Keratinocyte (primary cell): ENCODE measurements around the gene GMEB2. TPM values are rescaled to one million over a fixed set of nuclear protein-coding genes. Genes with fewer than 3 reads are reported as not detected.

ENCODE experiments used
- DNase-seq: peaks from one replicate; pipeline ENCODE4 v3.0.0-alpha.2; 2011; ENCODE audit warnings: low read depth, missing footprints, low spot score
- FAIRE-seq: peaks from 2 replicates; lab custom pipeline; 2011; peaks lifted over from hg19 to GRCh38; lab: Jason Lieb, UNC
- H2AFZ ChIP-seq: 2 replicates; pipeline ENCODE4 v1.6.0; 2012; ENCODE audit warnings: low read length, control low read depth, inconsistent platforms; ENCODE audit not compliant: control insufficient read depth
- H3K27ac ChIP-seq: 2 replicates; pipeline ENCODE4 v1.5.1; 2011; ENCODE audit warnings: low read length; ENCODE audit not compliant: control insufficient read depth, insufficient read depth
- H3K27me3 ChIP-seq: 3 replicates; pipeline ENCODE4 v1.6.0; 2011; ENCODE audit warnings: low read length; ENCODE audit not compliant: control insufficient read depth, insufficient read depth; ENCODE audit errors: extremely low read depth
- H3K36me3 ChIP-seq, 2 experiments: 2 replicates in 1 of 2; 3 replicates in 1 of 2; pipeline ENCODE4 v1.5.1; 2011; ENCODE audit warnings: low read length in 2 of 2, mild to moderate bottlenecking in 1 of 2; ENCODE audit not compliant: control insufficient read depth in 2 of 2, insufficient read depth in 2 of 2; ENCODE audit errors: extremely low read depth in 1 of 2
- H3K4me1 ChIP-seq: 3 replicates; pipeline ENCODE4 v1.5.1; 2011; ENCODE audit warnings: low read length; ENCODE audit not compliant: control insufficient read depth, insufficient read depth; ENCODE audit errors: extremely low read depth
- H3K4me2 ChIP-seq: 3 replicates; pipeline ENCODE4 v1.6.0; 2011; ENCODE audit warnings: low read depth, low read length; ENCODE audit not compliant: control insufficient read depth, insufficient read depth; ENCODE audit errors: extremely low read depth
- H3K4me3 ChIP-seq, 3 experiments: fragments of 200-600 bp in 1 of 3; sonication (generic) in 1 of 3; 2 replicates in 2 of 3; 3 replicates in 1 of 3; pipeline ENCODE4 v1.5.1; 2011 to 2016; ENCODE audit warnings: low read length in 3 of 3, mild to moderate bottlenecking in 3 of 3, control low read depth in 2 of 3, inconsistent platforms in 1 of 3, low read depth in 1 of 3, mixed read lengths in 1 of 3, mixed run types in 1 of 3, moderate library complexity in 1 of 3; ENCODE audit not compliant: control insufficient read depth in 2 of 3, insufficient read depth in 2 of 3; ENCODE audit errors: extremely low read depth in 1 of 3
- H3K79me2 ChIP-seq: 2 replicates; pipeline ENCODE4 v1.6.0; 2012; ENCODE audit warnings: low read length; ENCODE audit not compliant: control insufficient read depth, insufficient read depth
- H3K9ac ChIP-seq: 3 replicates; pipeline ENCODE4 v1.6.0; 2011; ENCODE audit warnings: low read length; ENCODE audit not compliant: control insufficient read depth, insufficient read depth; ENCODE audit errors: extremely low read depth
- H3K9me1 ChIP-seq: 3 replicates; pipeline ENCODE4 v1.6.0; 2011; ENCODE audit warnings: low read length; ENCODE audit not compliant: control insufficient read depth, insufficient read depth; ENCODE audit errors: extremely low read depth
- H3K9me3 ChIP-seq: 2 replicates; pipeline ENCODE4 v1.5.1; 2012; ENCODE audit warnings: low read depth, low read length; ENCODE audit not compliant: control insufficient read depth
- H4K20me1 ChIP-seq: 3 replicates; pipeline ENCODE4 v1.6.0; 2011; ENCODE audit warnings: low read length; ENCODE audit not compliant: control insufficient read depth, insufficient read depth; ENCODE audit errors: extremely low read depth
- EZH2 ChIP-seq: IDR thresholded peaks from one replicate; pipeline ENCODE4 v1.6.1; 2012; ENCODE audit warnings: inconsistent platforms, mild to moderate bottlenecking, low read length, moderate library complexity
- dilution Hi-C: fragments of 300-500 bp; cut with MboI; formaldehyde crosslinking; loops from one replicate; pipeline ENCODE4 v1.7.0; 2020; ENCODE audit warnings: low sequenced_read_pairs; ENCODE audit not compliant: extremely low pct_ligation_motif_present
- polyA plus RNA-seq, 5 experiments: library from polyadenylated mRNA; depleted of rRNA in 3 of 5; stranded (reverse) in 3 of 5; stranded (forward) in 1 of 5; unstranded in 1 of 5; fragments of >200 nt; gene quantifications; 1 replicate in 1 of 5; 2 replicates in 3 of 5; 3 replicates in 1 of 5; pipeline versions ENCODE4 v1.2.1 to v1.2.3, GENCODE V29; 2011 to 2012; ENCODE audit warnings: missing spikeins in 2 of 5, low read depth in 1 of 5, low replicate concordance in 1 of 5
- TF ChIP-seq, protein P1 (sequence below), 3 experiments: IDR thresholded peaks in 1 of 3; conservative IDR thresholded peaks in 1 of 3; optimal IDR thresholded peaks in 1 of 3; 2 replicates in 2 of 3; 3 replicates in 1 of 3; pipeline versions ENCODE3 to v1.5.1; 2011; ENCODE audit warnings: low read length in 3 of 3, mild to moderate bottlenecking in 3 of 3, moderate library complexity in 2 of 3, control low read depth in 1 of 3, inconsistent platforms in 1 of 3; ENCODE audit not compliant: insufficient read depth in 2 of 3; ENCODE audit errors: extremely low read depth in 1 of 3

The GMEB2 gene
- polyA plus RNA-seq, 1 donor (not counting 4 experiments of a cell fraction or from before 2014, with no cell fraction given): 5.1 TPM

- peaks cover 51% of the 10 kb centered on the region for H3K79me2 ChIP-seq
- TF ChIP-seq, protein P1, sequence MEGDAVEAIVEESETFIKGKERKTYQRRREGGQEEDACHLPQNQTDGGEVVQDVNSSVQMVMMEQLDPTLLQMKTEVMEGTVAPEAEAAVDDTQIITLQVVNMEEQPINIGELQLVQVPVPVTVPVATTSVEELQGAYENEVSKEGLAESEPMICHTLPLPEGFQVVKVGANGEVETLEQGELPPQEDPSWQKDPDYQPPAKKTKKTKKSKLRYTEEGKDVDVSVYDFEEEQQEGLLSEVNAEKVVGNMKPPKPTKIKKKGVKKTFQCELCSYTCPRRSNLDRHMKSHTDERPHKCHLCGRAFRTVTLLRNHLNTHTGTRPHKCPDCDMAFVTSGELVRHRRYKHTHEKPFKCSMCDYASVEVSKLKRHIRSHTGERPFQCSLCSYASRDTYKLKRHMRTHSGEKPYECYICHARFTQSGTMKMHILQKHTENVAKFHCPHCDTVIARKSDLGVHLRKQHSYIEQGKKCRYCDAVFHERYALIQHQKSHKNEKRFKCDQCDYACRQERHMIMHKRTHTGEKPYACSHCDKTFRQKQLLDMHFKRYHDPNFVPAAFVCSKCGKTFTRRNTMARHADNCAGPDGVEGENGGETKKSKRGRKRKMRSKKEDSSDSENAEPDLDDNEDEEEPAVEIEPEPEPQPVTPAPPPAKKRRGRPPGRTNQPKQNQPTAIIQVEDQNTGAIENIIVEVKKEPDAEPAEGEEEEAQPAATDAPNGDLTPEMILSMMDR (optimal IDR thresholded peaks at IDR 0.05 in 1 of 3, IDR thresholded peaks at IDR 0.05 in 1 of 3, conservative IDR thresholded peaks at IDR 0.05 in 1 of 3; ENCODE audit: extremely low read depth in 1 of 3, insufficient read depth in 2 of 3, low read length in 3 of 3): no peak
- TF ChIP-seq EZH2: no peak
- DNase-seq: peak; percentile 54
Observed at GRCh38 chr20:63627129-63627750, 339 bp upstream of the GMEB2 start.

DNA sequence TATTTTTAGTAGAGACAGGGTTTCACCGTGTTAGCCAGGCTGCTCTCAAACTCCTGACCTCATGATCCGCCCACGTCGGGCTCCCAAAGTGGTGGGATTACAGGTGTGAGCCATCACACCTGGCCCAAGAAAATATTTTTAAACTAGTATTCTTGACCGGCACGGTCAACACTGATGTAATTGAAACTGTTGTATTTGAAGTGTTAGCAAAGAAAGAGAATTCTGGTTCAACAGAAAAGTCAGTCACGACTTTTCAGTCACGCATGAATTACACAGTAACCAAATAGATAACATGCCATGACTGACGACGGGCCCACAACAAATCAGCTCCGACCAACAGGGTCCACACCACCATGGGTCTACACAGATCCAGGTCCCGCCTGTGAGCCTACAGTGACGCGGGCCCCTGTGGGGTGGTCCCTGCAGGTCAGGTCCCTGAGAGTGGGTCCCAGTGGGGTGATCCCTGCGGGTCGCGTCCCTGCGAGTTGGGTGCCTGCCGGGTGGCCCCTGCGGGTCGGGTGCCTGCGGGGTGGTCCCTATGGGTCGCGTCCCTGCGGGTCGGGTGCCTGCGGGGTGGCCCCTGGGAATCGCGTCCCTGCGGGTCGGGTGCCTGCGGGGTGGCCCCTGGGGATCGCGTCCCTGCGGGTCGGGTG is 1.0 kb downstream of the GMEB2 start:
- TF ChIP-seq, protein P1 (optimal IDR thresholded peaks at IDR 0.05 in 1 of 3, IDR thresholded peaks at IDR 0.05 in 1 of 3, conservative IDR thresholded peaks at IDR 0.05 in 1 of 3; ENCODE audit: extremely low read depth in 1 of 3, insufficient read depth in 2 of 3, low read length in 3 of 3): no peak
- no peak for TF ChIP-seq EZH2
- peak overlapping the region; percentile 81 for H3K27ac ChIP-seq
- H2AFZ ChIP-seq: no peak overlapping the region
- H4K20me1 ChIP-seq: no peaks in the 10 kb centered on the region
- peaks cover 7% of the 10 kb centered on the region for H3K4me1 ChIP-seq
- H3K27me3 ChIP-seq: no peaks in the 10 kb centered on the region
- H3K4me3 ChIP-seq: peak overlapping the region; percentile 69 to 88 (median 76)
- H3K79me2 ChIP-seq: peaks cover 60% of the 10 kb centered on the region
- H3K4me2 ChIP-seq: peak overlapping the region; percentile 79
- peaks cover 0 to 1% of the 10 kb centered on the region in 2 experiments for H3K36me3 ChIP-seq
- peak overlapping the region; percentile 91 for H3K9ac ChIP-seq
- H3K9me3 ChIP-seq: no peaks in the 10 kb centered on the region
- dilution Hi-C loops: no loop called here
- H3K9me1 ChIP-seq: no peaks in the 10 kb centered on the region
- no peak for FAIRE-seq
- DNase-seq: no peak

More at GRCh38 chr20:63627129-63627750, 339 bp upstream of the GMEB2 start:
- no peak for FAIRE-seq
- H3K9me1 ChIP-seq: no peaks in the 10 kb centered on the region
- peak overlapping the region; percentile 91 for H3K9ac ChIP-seq
- H3K27ac ChIP-seq: peak overlapping the region; percentile 76
- H3K4me1 ChIP-seq: peaks cover 7% of the 10 kb centered on the region
- no peaks in the 10 kb centered on the region for H3K27me3 ChIP-seq
- H3K4me2 ChIP-seq: peak overlapping the region; percentile 37
- dilution Hi-C loops: no loop called here
- H3K4me3 ChIP-seq: peak overlapping the region; percentile 83 to 92 (median 90)
- peak overlapping the region; percentile 63 for H2AFZ ChIP-seq
- H4K20me1 ChIP-seq: no peaks in the 10 kb centered on the region
- peaks cover 0 to 1% of the 10 kb centered on the region in 2 experiments for H3K36me3 ChIP-seq
- H3K9me3 ChIP-seq: no peaks in the 10 kb centered on the region
